Neural cell (in vitro differentiated cells): Measurements from ENCODE around the gene ROCK2. TPM values are rescaled to one million over a fixed set of nuclear protein-coding genes. Genes with fewer than 3 reads are reported as not detected.

ENCODE experiments used
- H2AFZ ChIP-seq: fragments of 200-600, 300-800 bp; sonication (generic), shearing (Covaris generic); 2 replicates; pipeline ENCODE4 v1.6.0; 2014; ENCODE audit warnings: low read depth, mild to moderate bottlenecking, antibody characterized with exemption, low read length, moderate library complexity
- H3F3A ChIP-seq: fragments of 200-600 bp; shearing (Covaris generic); 2 replicates; pipeline ENCODE4 v1.6.1; 2016; ENCODE audit warnings: mild to moderate bottlenecking, moderate library complexity, mixed read lengths, antibody characterized with exemption, low read length; ENCODE audit not compliant: insufficient read depth, poor library complexity, severe bottlenecking
- H3K27ac ChIP-seq: fragments of 200-600, 300-800 bp; sonication (generic), shearing (Covaris generic); 2 replicates; pipeline ENCODE4 v1.5.1; 2014; ENCODE audit warnings: mild to moderate bottlenecking, low read length, moderate library complexity
- H3K27me3 ChIP-seq: fragments of 300-800, 200-600 bp; sonication (generic), shearing (Covaris generic); 2 replicates; pipeline ENCODE4 v1.6.0; 2014; ENCODE audit warnings: mild to moderate bottlenecking, low read depth, low read length, moderate library complexity; ENCODE audit not compliant: insufficient read depth
- H3K36me3 ChIP-seq: fragments of 300-800, 200-600 bp; sonication (generic), shearing (Covaris generic); 2 replicates; pipeline ENCODE4 v1.5.1; 2014; ENCODE audit warnings: mild to moderate bottlenecking, antibody characterized with exemption, low read length, moderate library complexity; ENCODE audit not compliant: insufficient read depth
- H3K4me2 ChIP-seq: fragments of 300-800, 200-600 bp; sonication (generic), shearing (Covaris generic); 2 replicates; pipeline ENCODE4 v1.6.0; 2014; ENCODE audit warnings: mild to moderate bottlenecking, low read length
- H3K4me3 ChIP-seq: fragments of 300-800, 200-600 bp; sonication (generic), shearing (Covaris generic); 2 replicates; pipeline ENCODE4 v1.5.1; 2014; ENCODE audit warnings: mild to moderate bottlenecking, low read length, moderate library complexity
- H3K79me2 ChIP-seq: fragments of 200-600 bp; shearing (Covaris generic); replicated peaks from 2 replicates; pipeline ENCODE4 v1.6.0; 2014; ENCODE audit warnings: mild to moderate bottlenecking, low read length, moderate library complexity; ENCODE audit not compliant: insufficient read depth
- H3K9ac ChIP-seq: fragments of 300-800, 200-600 bp; sonication (generic), shearing (Covaris generic); 2 replicates; pipeline ENCODE4 v1.6.1; 2016; ENCODE audit warnings: mild to moderate bottlenecking, low read length, mixed read lengths
- H3K9me2 ChIP-seq: fragments of 200-600 bp; shearing (Covaris generic); 2 replicates; pipeline ENCODE4 v1.6.1; 2016; ENCODE audit warnings: mild to moderate bottlenecking, low read length, mixed read lengths; ENCODE audit not compliant: insufficient read depth
- H3K9me3 ChIP-seq: fragments of 200-600, 300-800 bp; sonication (generic), shearing (Covaris generic); 2 replicates; pipeline ENCODE4 v1.6.1; 2016; ENCODE audit warnings: mild to moderate bottlenecking, mixed run types, low read length, moderate library complexity, mixed read lengths
- H4K20me1 ChIP-seq: fragments of 200-600 bp; shearing (Covaris generic); 2 replicates; pipeline ENCODE4 v1.6.1; 2016; ENCODE audit warnings: mild to moderate bottlenecking, mixed run types; ENCODE audit not compliant: insufficient read depth
- CTCF ChIP-seq: fragments of 450-650 bp; IDR thresholded peaks from 2 replicates; pipeline ENCODE4 v1.5.1; 2014; ENCODE audit warnings: antibody characterized with exemption, mild to moderate bottlenecking, moderate library complexity; ENCODE audit not compliant: poor library complexity, severe bottlenecking
- EP300 ChIP-seq: fragments of 450-650 bp; conservative IDR thresholded peaks from 2 replicates; pipeline ENCODE4 v1.6.1; 2014; ENCODE audit warnings: antibody characterized with exemption, mild to moderate bottlenecking, moderate library complexity; ENCODE audit not compliant: poor library complexity, severe bottlenecking
- EZH2 ChIP-seq: fragments of 200-600, 300-800 bp; shearing (Covaris generic), sonication (generic); IDR thresholded peaks from 2 replicates; pipeline ENCODE4 v1.6.1; 2014; ENCODE audit warnings: antibody characterized with exemption, low read length, borderline replicate concordance, mild to moderate bottlenecking; ENCODE audit not compliant: insufficient read depth, poor library complexity, severe bottlenecking
- MXI1 ChIP-seq: fragments of 450-650 bp; conservative IDR thresholded peaks from 2 replicates; pipeline ENCODE4 v1.6.1; 2014; ENCODE audit warnings: antibody characterized with exemption, mild to moderate bottlenecking; ENCODE audit not compliant: poor library complexity, severe bottlenecking
- POLR2AphosphoS5 ChIP-seq: IDR thresholded peaks from 2 replicates; pipeline ENCODE4 v1.6.1; 2012
- RAD21 ChIP-seq: fragments of 450-650 bp; conservative IDR thresholded peaks from 2 replicates; pipeline ENCODE4 v1.6.1; 2014; ENCODE audit warnings: antibody characterized with exemption, mild to moderate bottlenecking, moderate library complexity
- REST ChIP-seq: IDR thresholded peaks from 2 replicates; pipeline ENCODE4 v1.6.1; 2012; ENCODE audit warnings: borderline replicate concordance
- SMC3 ChIP-seq: fragments of 450-650 bp; conservative IDR thresholded peaks from 2 replicates; pipeline ENCODE4 v1.6.1; 2014; ENCODE audit warnings: antibody characterized with exemption, mild to moderate bottlenecking, moderate library complexity; ENCODE audit not compliant: poor library complexity
- TAF1 ChIP-seq: IDR thresholded peaks from 2 replicates; pipeline ENCODE4 v1.6.1; 2012; ENCODE audit warnings: low read depth
- polyA plus RNA-seq: library from polyadenylated mRNA; depleted of rRNA; stranded (reverse); fragments of >200 nt; gene quantifications from 2 replicates; pipeline ENCODE4 v1.2.3, GENCODE V29; 2014

Gene ROCK2
- polyA plus RNA-seq, 1 donor from 2014 or later, result 25.7 TPM

- Histone ChIP-seq H3K36me3 (no peaks in the 10 kb centered on the region), H3F3A (no peaks in the 10 kb centered on the region), H3K4me2 (no peak overlapping the region), H3K9me2 (no peaks in the 10 kb centered on the region), H3K27ac (peak overlapping the region; percentile 94), H3K79me2 (peaks cover 4% of the 10 kb centered on the region), H3K9ac (no peak overlapping the region), H3K9me3 (no peaks in the 10 kb centered on the region), H3K27me3 (no peaks in the 10 kb centered on the region), H4K20me1 (no peaks in the 10 kb centered on the region), H3K4me3 (no peak overlapping the region), H2AFZ (no peak overlapping the region)
- TF ChIP-seq TAF1 (no peak), REST (no peak), MXI1 (no peak), RAD21 (no peak), SMC3 (no peak), POLR2AphosphoS5 (no peak), EZH2 (no peak), CTCF (no peak), EP300 (no peak)
Measured at GRCh38 chr2:11388262-11389051, 44.0 kb upstream of the ROCK2 start.

GRCh38 chr2:11387843-11388242 lies 43.4 kb upstream of the ROCK2 start:
- Histone ChIP-seq H3K4me3 (no peak overlapping the region), H3K4me2 (no peak overlapping the region), H3K9me3 (no peaks in the 10 kb centered on the region), H2AFZ (no peak overlapping the region), H4K20me1 (no peaks in the 10 kb centered on the region), H3K79me2 (no peaks in the 10 kb centered on the region), H3F3A (no peaks in the 10 kb centered on the region), H3K9me2 (no peaks in the 10 kb centered on the region), H3K36me3 (no peaks in the 10 kb centered on the region), H3K27me3 (no peaks in the 10 kb centered on the region), H3K27ac (no peak overlapping the region), H3K9ac (no peak overlapping the region)
- no peak for TF ChIP-seq CTCF
- TF ChIP-seq POLR2AphosphoS5, result no peak
- TF ChIP-seq REST, result no peak
- no peak for TF ChIP-seq EZH2
- no peak for TF ChIP-seq SMC3
- TF ChIP-seq RAD21, result no peak
- no peak for TF ChIP-seq TAF1
- no peak for TF ChIP-seq EP300
- TF ChIP-seq MXI1, result no peak
